CD4-positive, CD25-positive, alpha-beta regulatory T cell (primary cell): ENCODE data around the gene KMT2E. TPM values are rescaled to one million over a fixed set of nuclear protein-coding genes. Genes with fewer than 3 reads are reported as not detected.

Experiments used
- ATAC-seq, 2 donors: fragments of 150-1000 bp; cut with Tn5 transposase; one replicate each; pipeline ENCODE4 v1.10.0; 2021; ENCODE audit warnings: low read depth in 2 of 2, moderate number of reproducible peaks in 2 of 2, moderate library complexity in 1 of 2
- DNase-seq, 3 donors: peaks; one replicate each; pipeline versions ENCODE4 v3.0.0 to v3.0.0-alpha.2; 2012 to 2022; ENCODE audit warnings: mixed read lengths in 1 of 3
- H3K27ac ChIP-seq: one replicate; pipeline ENCODE4 v1.7.0; 2013; ENCODE audit warnings: mild to moderate bottlenecking, low read length; ENCODE audit not compliant: insufficient read depth, poor library complexity, severe bottlenecking
- H3K27me3 ChIP-seq: one replicate; pipeline ENCODE4 v1.7.0; 2013; ENCODE audit warnings: low read length; ENCODE audit not compliant: control insufficient read depth, insufficient read depth
- H3K36me3 ChIP-seq: one replicate; pipeline ENCODE4 v1.7.0; 2013; ENCODE audit warnings: mild to moderate bottlenecking, low read length, moderate library complexity; ENCODE audit not compliant: control insufficient read depth, insufficient read depth
- H3K4me1 ChIP-seq: 2 replicates; pipeline ENCODE4 v1.7.0; 2013; ENCODE audit warnings: mild to moderate bottlenecking, low read length; ENCODE audit not compliant: insufficient read depth, control insufficient read depth, poor library complexity, severe bottlenecking
- H3K4me3 ChIP-seq: one replicate; pipeline ENCODE4 v1.7.0; 2013; ENCODE audit warnings: low read depth, mild to moderate bottlenecking, low read length, moderate library complexity
- H3K9me3 ChIP-seq, 2 experiments: 1 replicate in 1 of 2; 2 replicates in 1 of 2; pipeline ENCODE4 v1.7.0; 2013; ENCODE audit warnings: low read length in 2 of 2, mild to moderate bottlenecking in 1 of 2, moderate library complexity in 1 of 2; ENCODE audit not compliant: control insufficient read depth in 2 of 2
- H3K27ac Mint-ChIP-seq, 3 donors: one replicate each; pipeline ENCODE4 v1.8.0; 2020 to 2022; ENCODE audit warnings: mild to moderate bottlenecking in 3 of 3, mixed read lengths in 3 of 3, moderate library complexity in 2 of 3
- H3K27me3 Mint-ChIP-seq: one replicate; pipeline ENCODE4 v1.8.0; 2022; ENCODE audit warnings: mild to moderate bottlenecking, mixed read lengths
- H3K36me3 Mint-ChIP-seq: one replicate; pipeline ENCODE4 v1.8.0; 2020; ENCODE audit warnings: mixed read lengths
- H3K4me1 Mint-ChIP-seq, 4 donors: one replicate each; pipeline ENCODE4 v1.8.0; 2020 to 2022; ENCODE audit warnings: mixed read lengths in 4 of 4, mild to moderate bottlenecking in 1 of 4
- H3K4me3 Mint-ChIP-seq, 4 donors: one replicate each; pipeline ENCODE4 v1.8.0; 2020 to 2022; ENCODE audit warnings: mild to moderate bottlenecking in 4 of 4, mixed read lengths in 4 of 4, moderate library complexity in 3 of 4
- H3K9me3 Mint-ChIP-seq, 7 donors: one replicate each; pipeline ENCODE4 v1.8.0; 2020 to 2022; ENCODE audit warnings: mixed read lengths in 7 of 7, mild to moderate bottlenecking in 3 of 7, moderate library complexity in 2 of 7
- polyA plus RNA-seq, 4 donors: library from polyadenylated mRNA; unstranded; fragments of 300-500 nt; fragmentation: Illumina TruSeq; gene quantifications; one replicate each; pipeline ENCODE4 v1.2.3, GENCODE V29; 2021
- total RNA-seq: library from RNA; stranded (reverse); gene quantifications from one replicate; pipeline ENCODE4 v1.2.3, GENCODE V29; 2022

The KMT2E gene
- total and polyA plus RNA-seq, 5 donors from 2014 or later: 146 to 360 (median 186) TPM

GRCh38 chr7:105068886-105069285, 54.9 kb downstream of the KMT2E start:
- H3K27ac Mint-ChIP-seq: no peak overlapping the region
- H3K36me3 Mint-ChIP-seq: peaks cover 41% of the 10 kb centered on the region
- peaks cover 88% of the 10 kb centered on the region for H3K36me3 ChIP-seq

DNA sequence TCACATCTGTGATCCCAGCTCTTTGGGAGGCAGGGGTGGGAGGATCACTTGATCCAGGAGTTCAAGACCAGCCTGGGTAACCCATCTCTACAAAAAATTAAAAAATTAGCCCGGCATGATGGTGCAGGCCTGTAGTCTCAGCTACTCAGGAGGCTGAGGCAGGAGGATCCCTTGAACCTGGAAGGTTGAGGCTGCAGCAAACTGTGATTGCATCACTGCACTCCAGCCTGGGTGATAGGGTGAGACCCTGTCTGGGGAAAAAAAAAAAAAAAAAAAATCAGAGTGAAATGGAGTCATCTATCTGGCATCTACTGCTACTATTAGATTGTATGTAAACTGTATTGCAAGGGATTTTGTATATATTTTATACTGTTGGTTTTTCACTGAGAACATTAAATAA, 59.1 kb downstream of the KMT2E start:
- ATAC-seq (no peak), DNase-seq (no peak)
- H3K4me1 Mint-ChIP-seq: peaks cover 20 to 28% (median 23%) of the 10 kb centered on the region in 4 donors
- Histone ChIP-seq H3K27ac (no peak overlapping the region), H3K4me1 (no peaks in the 10 kb centered on the region), H3K4me3 (no peak overlapping the region), H3K9me3 (no peaks in the 10 kb centered on the region), H3K27me3 (no peaks in the 10 kb centered on the region), H3K36me3 (peaks cover 92% of the 10 kb centered on the region)
- H3K9me3 Mint-ChIP-seq: no peaks in the 10 kb centered on the region
- H3K36me3 Mint-ChIP-seq: peaks cover 52% of the 10 kb centered on the region
- no peak overlapping the region for H3K4me3 Mint-ChIP-seq
- H3K27me3 Mint-ChIP-seq: no peaks in the 10 kb centered on the region
- H3K27ac Mint-ChIP-seq: peak overlapping the region; percentile 48 to 73 (median 49)

More at GRCh38 chr7:105068886-105069285, 54.9 kb downstream of the KMT2E start:
- H3K4me3 ChIP-seq: no peak overlapping the region
- H3K4me1 Mint-ChIP-seq: peaks cover 20 to 37% (median 29%) of the 10 kb centered on the region in 4 donors
- H3K9me3 ChIP-seq: no peaks in the 10 kb centered on the region
- no peaks in the 10 kb centered on the region for H3K27me3 ChIP-seq
- DNase-seq: no peak
- H3K4me1 ChIP-seq: no peaks in the 10 kb centered on the region
- no peaks in the 10 kb centered on the region for H3K27me3 Mint-ChIP-seq
- peak overlapping the region in 1 of 4 donors; percentile 23 for H3K4me3 Mint-ChIP-seq
- ATAC-seq: no peak
- H3K27ac ChIP-seq: no peak overlapping the region
- no peaks in the 10 kb centered on the region for H3K9me3 Mint-ChIP-seq

- no peaks in the 10 kb centered on the region for H3K9me3 ChIP-seq
- peaks cover 48% of the 10 kb centered on the region for H3K36me3 Mint-ChIP-seq
- H3K27me3 Mint-ChIP-seq: no peaks in the 10 kb centered on the region
- no peaks in the 10 kb centered on the region for H3K4me1 ChIP-seq
- no peak overlapping the region for H3K4me3 Mint-ChIP-seq
- no peak overlapping the region for H3K27ac ChIP-seq
- no peak overlapping the region for H3K27ac Mint-ChIP-seq
- ATAC-seq: no peak
- peaks cover 16 to 20% (median 18%) of the 10 kb centered on the region in 4 donors for H3K4me1 Mint-ChIP-seq
- no peak overlapping the region for H3K4me3 ChIP-seq
- peaks cover 95% of the 10 kb centered on the region for H3K36me3 ChIP-seq
- H3K9me3 Mint-ChIP-seq: no peaks in the 10 kb centered on the region
- no peak for DNase-seq
- no peaks in the 10 kb centered on the region for H3K27me3 ChIP-seq
These were observed 65.3 kb downstream of the KMT2E start for GRCh38 chr7:105079348-105079747.

DNA sequence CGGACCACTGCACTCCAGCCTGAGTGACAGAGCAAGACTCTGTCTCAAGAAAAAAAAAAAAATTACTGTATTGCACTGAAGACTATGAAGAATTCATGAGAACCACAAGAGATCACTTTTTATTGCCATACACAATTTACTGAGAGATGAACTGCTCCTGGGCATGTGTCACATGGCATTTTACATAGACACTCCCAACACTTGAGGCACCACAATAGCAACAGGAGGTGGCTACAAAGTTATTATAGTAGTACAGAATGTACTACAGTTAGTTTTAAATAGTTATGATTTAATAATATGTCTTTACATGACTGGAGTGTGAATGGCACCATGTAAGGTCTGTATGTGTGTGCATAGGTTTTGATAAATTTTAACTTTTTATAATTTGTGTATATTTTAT, 70.6 kb downstream of the KMT2E start:
- peaks cover 16 to 32% (median 24%) of the 10 kb centered on the region in 4 donors for H3K4me1 Mint-ChIP-seq
- H3K27ac Mint-ChIP-seq: no peak overlapping the region
- no peaks in the 10 kb centered on the region for H3K27me3 ChIP-seq
- H3K27ac ChIP-seq: no peak overlapping the region
- peaks cover 82% of the 10 kb centered on the region for H3K36me3 ChIP-seq
- peaks cover 33% of the 10 kb centered on the region for H3K36me3 Mint-ChIP-seq
- DNase-seq (no peak), ATAC-seq (no peak)
- no peaks in the 10 kb centered on the region for H3K9me3 ChIP-seq
- H3K4me3 Mint-ChIP-seq: peak overlapping the region in 1 of 4 donors; percentile 24
- no peaks in the 10 kb centered on the region for H3K27me3 Mint-ChIP-seq
- H3K9me3 Mint-ChIP-seq: no peaks in the 10 kb centered on the region
- H3K4me3 ChIP-seq: no peak overlapping the region
- no peaks in the 10 kb centered on the region for H3K4me1 ChIP-seq

GRCh38 chr7:105086850-105087249, 72.8 kb downstream of the KMT2E start:
- H3K4me1 ChIP-seq: no peaks in the 10 kb centered on the region
- no peaks in the 10 kb centered on the region for H3K9me3 Mint-ChIP-seq
- H3K27me3 Mint-ChIP-seq: no peaks in the 10 kb centered on the region
- no peak overlapping the region for H3K27ac ChIP-seq
- no peak overlapping the region for H3K27ac Mint-ChIP-seq
- no peak overlapping the region for H3K4me3 ChIP-seq
- no peaks in the 10 kb centered on the region for H3K9me3 ChIP-seq
- H3K4me3 Mint-ChIP-seq: no peak overlapping the region
- H3K36me3 ChIP-seq: peaks cover 83% of the 10 kb centered on the region
- no peaks in the 10 kb centered on the region for H3K27me3 ChIP-seq
- H3K4me1 Mint-ChIP-seq: peaks cover 24 to 37% (median 28%) of the 10 kb centered on the region in 4 donors
- ATAC-seq: no peak
- H3K36me3 Mint-ChIP-seq: peaks cover 39% of the 10 kb centered on the region
- DNase-seq: no peak

GRCh38 chr7:105087981-105088380, 74.0 kb downstream of the KMT2E start:
- H3K36me3 Mint-ChIP-seq: peaks cover 39% of the 10 kb centered on the region
- no peaks in the 10 kb centered on the region for H3K9me3 Mint-ChIP-seq
- ATAC-seq (no peak), DNase-seq (no peak)
- no peak overlapping the region for H3K4me3 Mint-ChIP-seq
- Histone ChIP-seq H3K4me3 (no peak overlapping the region), H3K27me3 (no peaks in the 10 kb centered on the region), H3K36me3 (peaks cover 82% of the 10 kb centered on the region), H3K4me1 (no peaks in the 10 kb centered on the region), H3K9me3 (no peaks in the 10 kb centered on the region), H3K27ac (no peak overlapping the region)
- H3K4me1 Mint-ChIP-seq: peaks cover 16 to 37% (median 25%) of the 10 kb centered on the region in 4 donors
- H3K27ac Mint-ChIP-seq: no peak overlapping the region
- no peaks in the 10 kb centered on the region for H3K27me3 Mint-ChIP-seq

DNA sequence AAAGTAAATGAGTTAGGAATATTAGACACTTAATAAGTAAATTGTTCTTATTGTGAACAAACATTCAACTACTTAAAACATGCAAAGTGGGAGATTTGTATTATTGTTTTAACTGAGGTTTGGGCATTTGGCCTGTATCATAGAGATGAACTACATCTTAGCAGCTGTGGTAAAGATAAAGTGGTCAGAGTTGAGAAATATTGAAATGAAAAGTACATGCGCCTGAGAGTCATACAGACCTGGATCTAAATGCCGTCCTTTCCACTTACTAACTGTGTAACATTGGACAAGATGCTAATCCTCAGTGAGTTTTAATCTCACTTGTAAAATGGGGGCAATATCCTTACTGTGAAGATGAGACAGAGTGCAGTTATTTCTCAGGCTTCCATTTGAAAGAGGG, 74.5 kb downstream of the KMT2E start:
- Mint-ChIP-seq H3K27ac (peak overlapping the region in 1 of 3 donors; percentile 6), H3K36me3 (peaks cover 39% of the 10 kb centered on the region), H3K9me3 (no peaks in the 10 kb centered on the region), H3K4me1 (peaks cover 14 to 34% (median 24%) of the 10 kb centered on the region in 4 donors), H3K27me3 (no peaks in the 10 kb centered on the region), H3K4me3 (no peak overlapping the region)
- peaks cover 81% of the 10 kb centered on the region for H3K36me3 ChIP-seq
- ATAC-seq (no peak), DNase-seq (no peak)
- H3K27me3 ChIP-seq: no peaks in the 10 kb centered on the region
- H3K27ac ChIP-seq: no peak overlapping the region
- H3K4me3 ChIP-seq: no peak overlapping the region
- no peaks in the 10 kb centered on the region for H3K9me3 ChIP-seq
- H3K4me1 ChIP-seq: no peaks in the 10 kb centered on the region

GRCh38 chr7:105094966-105095365, 81.0 kb downstream of the KMT2E start:
- H3K4me3 ChIP-seq: no peak overlapping the region
- ATAC-seq: no peak
- Mint-ChIP-seq H3K4me1 (peaks cover 26 to 48% (median 33%) of the 10 kb centered on the region in 4 donors), H3K36me3 (peaks cover 22% of the 10 kb centered on the region), H3K4me3 (no peak overlapping the region), H3K9me3 (no peaks in the 10 kb centered on the region), H3K27ac (peak overlapping the region in 2 of 3 donors; percentile 49 to 54), H3K27me3 (no peaks in the 10 kb centered on the region)
- no peaks in the 10 kb centered on the region for H3K27me3 ChIP-seq
- peaks cover 73% of the 10 kb centered on the region for H3K36me3 ChIP-seq
- no peak overlapping the region for H3K27ac ChIP-seq
- H3K4me1 ChIP-seq: peaks cover 7% of the 10 kb centered on the region
- DNase-seq: no peak
- H3K9me3 ChIP-seq: no peaks in the 10 kb centered on the region
